Measurements from ENCODE around the gene PCDHB12.
"Not testable (repeated sequence)": the region's sequence is repeated elsewhere in the genome, so short reads cannot be mapped to it uniquely, and the experiment has no call there.

PCDHB12 gene

GRCh38 chr5:141208478-141208877, at the start of gene PCDHB12:
Gene PCDHB12, plus strand, starts transcription at chr5:141208719. Its CDS starts 189 bp downstream, at chr5:141208908.
- no peak for DNase-seq

- peak; percentile 18 for DNase-seq
These were observed 35.9 kb upstream of the PCDHB12 start, which contains the start of gene PCDHB7 for GRCh38 chr5:141172381-141173204. Gene PCDHB7, plus strand, starts transcription at chr5:141172644. Its CDS starts 192 bp downstream, at chr5:141172836.

GRCh38 chr5:141174291-141175104, 34.0 kb upstream of the PCDHB12 start:
- DNase-seq = not testable (repeated sequence)

- DNase-seq = no peak
These were observed 32.6 kb upstream of the PCDHB12 start for GRCh38 chr5:141175933-141176332.

GRCh38 chr5:141177577-141178191, 30.8 kb upstream of the PCDHB12 start, which contains the start of gene PCDHB8:
Gene PCDHB8, plus strand, starts transcription at chr5:141177790. Its CDS starts 245 bp downstream, at chr5:141178035.
- DNase-seq = not testable (repeated sequence)

GRCh38 chr5:141179371-141179770, 29.1 kb upstream of the PCDHB12 start:
- not testable (repeated sequence) for DNase-seq

- not testable (repeated sequence) for DNase-seq
These were observed 28.6 kb upstream of the PCDHB12 start for GRCh38 chr5:141179876-141180275.

- DNase-seq = no peak
These were observed 28.2 kb upstream of the PCDHB12 start for GRCh38 chr5:141180313-141180712.

- DNase-seq = no peak
These were observed 26.3 kb upstream of the PCDHB12 start, which contains the start of gene PCDHB16 for GRCh38 chr5:141182248-141182647. Gene PCDHB16, plus strand, starts transcription at chr5:141182387. Its CDS starts 173 bp downstream, at chr5:141182560.

- not testable (repeated sequence) for DNase-seq
These were observed 24.2 kb upstream of the PCDHB12 start for GRCh38 chr5:141184117-141184855.

GRCh38 chr5:141186897-141187512, 21.5 kb upstream of the PCDHB12 start, which contains the start of gene PCDHB9:
Gene PCDHB9, plus strand, starts transcription at chr5:141187161. Its CDS starts 158 bp downstream, at chr5:141187319.
- peak; percentile 44 for DNase-seq

- not testable (repeated sequence) for DNase-seq
These were observed 19.8 kb upstream of the PCDHB12 start for GRCh38 chr5:141188682-141189081.

GRCh38 chr5:141189131-141189530, 19.4 kb upstream of the PCDHB12 start:
- not testable (repeated sequence) for DNase-seq

- DNase-seq = peak; percentile 14
These were observed 16.3 kb upstream of the PCDHB12 start, which contains the start of gene PCDHB10 for GRCh38 chr5:141192110-141192725. Gene PCDHB10, plus strand, starts transcription at chr5:141192353. Its CDS starts 200 bp downstream, at chr5:141192553.

GRCh38 chr5:141194332-141194731, 14.2 kb upstream of the PCDHB12 start:
- DNase-seq = not testable (repeated sequence)

- DNase-seq = no peak
These were observed 12.2 kb upstream of the PCDHB12 start for GRCh38 chr5:141196363-141196762.

- no peak for DNase-seq
These were observed 8.9 kb upstream of the PCDHB12 start, which contains the start of gene PCDHB11 for GRCh38 chr5:141199359-141200235. Gene PCDHB11, plus strand, starts transcription at chr5:141199627. Its CDS starts 148 bp downstream, at chr5:141199775.

- not testable (repeated sequence) for DNase-seq
These were observed 7.4 kb upstream of the PCDHB12 start for GRCh38 chr5:141201126-141201525.

GRCh38 chr5:141201646-141202045, 6.9 kb upstream of the PCDHB12 start:
- not testable (repeated sequence) for DNase-seq

- not testable (repeated sequence) for DNase-seq
These were observed 1.8 kb downstream of the PCDHB12 start for GRCh38 chr5:141210281-141210680.
